ENCODE results near the gene IL10.

The IL10 gene

DNA sequence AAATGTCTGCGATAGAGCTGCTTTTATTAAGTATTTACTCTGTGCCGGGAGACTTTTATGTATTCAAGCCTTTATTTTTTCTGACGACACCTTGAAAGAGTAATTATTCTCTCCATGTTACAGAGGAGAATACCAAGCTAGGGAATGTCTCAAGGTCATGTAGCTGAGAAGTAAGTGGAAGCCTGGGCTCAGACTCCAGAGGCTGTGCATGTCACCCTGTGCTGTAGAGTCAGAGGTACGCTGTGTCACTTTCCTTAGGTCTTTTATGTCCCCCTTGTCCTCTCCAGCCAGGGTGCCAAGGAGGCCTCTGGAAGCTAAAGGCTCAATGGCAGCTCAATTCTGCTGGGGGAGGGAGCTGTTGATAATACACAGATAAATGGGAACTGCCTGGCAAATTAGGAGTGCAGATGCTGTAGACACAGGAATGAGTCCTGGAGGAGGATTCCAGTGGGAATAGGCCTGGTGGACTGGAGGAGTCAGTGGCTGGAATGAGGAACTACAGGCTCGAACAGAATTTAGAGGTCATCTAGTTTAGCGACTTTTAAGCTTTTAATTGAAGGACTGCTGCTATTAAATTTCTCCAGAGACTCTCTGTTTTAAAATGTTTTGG, 11.0 kb downstream of the IL10 start:
- H3K27ac ChIP-seq = no peak overlapping the region
- TF ChIP-seq CTCF (IDR thresholded peaks at IDR 0.05) = no peak
- no peak for TF ChIP-seq ZFX (IDR thresholded peaks at IDR 0.05; ENCODE audit: borderline replicate concordance)

DNA sequence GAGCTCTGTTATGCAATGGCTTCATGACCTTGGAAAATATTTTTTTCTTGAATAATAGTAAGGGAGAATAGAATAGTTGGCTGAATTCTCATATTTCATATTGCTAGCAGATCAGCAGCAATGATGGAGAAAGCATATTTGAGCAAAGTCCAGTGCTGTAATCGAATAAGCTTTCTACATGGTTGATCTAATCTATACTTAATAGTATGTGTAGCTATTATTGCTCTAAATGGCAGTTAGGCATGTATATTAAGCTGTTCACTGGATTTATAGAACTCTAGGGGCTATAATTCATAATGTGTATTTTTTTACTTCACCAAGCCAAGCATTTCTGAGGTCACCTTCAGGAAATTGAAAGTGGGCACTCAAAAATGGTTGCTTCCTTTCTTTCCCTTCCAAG, 11.7 kb downstream of the IL10 start:
- no peak overlapping the region for H3K27ac ChIP-seq
- TF ChIP-seq CTCF (IDR thresholded peaks at IDR 0.05) (no peak), ZFX (IDR thresholded peaks at IDR 0.05; ENCODE audit: borderline replicate concordance) (no peak)

DNA sequence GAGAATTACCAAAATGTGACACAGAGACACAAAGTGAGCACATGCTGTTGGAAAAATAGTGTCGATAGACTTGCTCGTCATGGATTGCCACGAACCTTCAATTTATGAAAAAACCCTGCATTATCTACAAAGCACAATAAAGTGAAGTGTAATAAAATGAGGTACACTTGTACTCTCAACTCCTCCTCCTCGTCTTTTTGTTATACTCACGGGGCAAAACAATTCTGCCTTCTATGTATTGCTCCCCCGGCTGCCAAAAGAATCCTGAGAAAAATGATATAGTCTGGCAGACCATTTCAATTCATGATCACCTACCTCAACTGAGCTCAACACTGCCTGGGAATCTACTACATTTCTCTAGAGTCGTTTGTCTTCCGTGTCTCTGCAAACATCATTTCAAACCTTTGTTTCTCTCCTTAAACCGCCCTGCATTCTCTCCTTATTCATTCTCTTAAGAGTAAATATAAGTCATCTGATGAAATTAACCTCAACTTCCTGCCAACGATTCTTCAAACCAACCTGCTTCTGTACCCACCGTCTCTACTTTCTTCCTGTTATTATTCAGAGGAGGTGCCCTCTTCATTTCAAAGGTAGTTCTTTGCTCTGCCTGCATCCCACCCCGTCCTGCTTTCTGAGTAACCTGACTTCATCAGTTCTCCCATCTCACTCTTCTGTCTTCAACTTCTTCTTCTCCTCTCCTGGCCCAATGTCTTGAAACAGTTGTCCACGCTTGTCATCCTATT, 14.6 kb downstream of the IL10 start:
- H3K27ac ChIP-seq = no peak overlapping the region
- TF ChIP-seq ZFX (IDR thresholded peaks at IDR 0.05; ENCODE audit: borderline replicate concordance) (no peak), CTCF (IDR thresholded peaks at IDR 0.05) (no peak)

GRCh38 chr1:206754011-206754410, 18.3 kb downstream of the IL10 start:
- TF ChIP-seq ZFX (IDR thresholded peaks at IDR 0.05; ENCODE audit: borderline replicate concordance) = no peak
- TF ChIP-seq CTCF (IDR thresholded peaks at IDR 0.05) = no peak
- no peak overlapping the region for H3K27ac ChIP-seq

DNA sequence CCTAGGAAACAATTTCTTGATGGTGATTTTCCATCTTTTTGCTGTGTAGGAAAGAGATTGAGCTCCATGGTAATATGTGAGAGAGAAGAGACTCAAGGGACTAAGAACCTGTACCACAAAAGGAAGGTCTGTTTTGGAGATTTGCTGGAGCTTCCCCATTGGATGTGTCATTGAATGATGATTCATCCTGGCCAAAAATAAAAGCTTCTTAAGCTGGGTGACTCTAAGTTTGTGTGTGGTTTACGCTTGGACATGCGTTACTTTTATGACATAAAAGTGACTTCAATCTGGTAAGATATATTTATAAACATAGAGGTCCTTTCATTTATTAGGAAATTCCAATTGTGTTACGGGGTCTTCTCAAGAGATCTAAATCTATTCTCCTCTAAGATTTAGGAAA, 19.2 kb downstream of the IL10 start:
- no peak overlapping the region for H3K27ac ChIP-seq
- TF ChIP-seq ZFX (IDR thresholded peaks at IDR 0.05; ENCODE audit: borderline replicate concordance) (no peak), CTCF (IDR thresholded peaks at IDR 0.05) (no peak)

DNA sequence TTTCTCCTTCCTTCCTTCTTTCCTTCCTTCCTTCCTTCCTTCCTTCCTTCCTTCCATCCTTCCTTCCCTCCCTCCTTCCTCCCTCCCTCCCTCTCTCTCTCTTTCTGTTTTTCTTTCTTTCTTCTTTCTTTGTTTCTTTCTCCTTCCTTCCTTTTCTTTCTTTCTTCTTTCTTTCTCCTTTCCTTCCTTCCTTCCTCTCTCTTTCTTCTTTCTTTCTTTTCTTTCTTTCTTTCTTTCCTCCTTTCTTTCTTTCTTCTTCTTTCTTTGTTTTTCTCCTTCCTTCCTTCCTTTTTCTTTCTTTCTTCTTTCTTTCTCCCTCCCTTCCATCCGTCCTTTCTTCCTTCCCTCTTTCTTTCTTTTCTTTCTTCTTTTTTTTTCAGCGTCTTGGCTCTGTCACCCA, 19.8 kb downstream of the IL10 start:
- TF ChIP-seq ZFX (IDR thresholded peaks at IDR 0.05; ENCODE audit: borderline replicate concordance) = no peak
- TF ChIP-seq CTCF (IDR thresholded peaks at IDR 0.05) = no peak
- H3K27ac ChIP-seq = no peak overlapping the region

GRCh38 chr1:206751891-206752290, 20.4 kb downstream of the IL10 start:
- H3K27ac ChIP-seq = no peak overlapping the region
- TF ChIP-seq CTCF (IDR thresholded peaks at IDR 0.05) (no peak), ZFX (IDR thresholded peaks at IDR 0.05; ENCODE audit: borderline replicate concordance) (no peak)

Measured in 22Rv1 (cell line).